Neural cell (in vitro differentiated cells): ENCODE results near the gene KRT73. TPM values are rescaled to one million over a fixed set of nuclear protein-coding genes. Genes with fewer than 3 reads are reported as not detected.

ENCODE experiments used
- H2AFZ ChIP-seq: fragments of 200-600, 300-800 bp; sonication (generic), shearing (Covaris generic); 2 replicates; pipeline ENCODE4 v1.6.0; 2014; ENCODE audit warnings: low read depth, mild to moderate bottlenecking, antibody characterized with exemption, low read length, moderate library complexity
- H3F3A ChIP-seq: fragments of 200-600 bp; shearing (Covaris generic); 2 replicates; pipeline ENCODE4 v1.6.1; 2016; ENCODE audit warnings: mild to moderate bottlenecking, moderate library complexity, mixed read lengths, antibody characterized with exemption, low read length; ENCODE audit not compliant: insufficient read depth, poor library complexity, severe bottlenecking
- H3K27ac ChIP-seq: fragments of 200-600, 300-800 bp; sonication (generic), shearing (Covaris generic); 2 replicates; pipeline ENCODE4 v1.5.1; 2014; ENCODE audit warnings: mild to moderate bottlenecking, low read length, moderate library complexity
- H3K27me3 ChIP-seq: fragments of 300-800, 200-600 bp; sonication (generic), shearing (Covaris generic); 2 replicates; pipeline ENCODE4 v1.6.0; 2014; ENCODE audit warnings: mild to moderate bottlenecking, low read depth, low read length, moderate library complexity; ENCODE audit not compliant: insufficient read depth
- H3K36me3 ChIP-seq: fragments of 300-800, 200-600 bp; sonication (generic), shearing (Covaris generic); 2 replicates; pipeline ENCODE4 v1.5.1; 2014; ENCODE audit warnings: mild to moderate bottlenecking, antibody characterized with exemption, low read length, moderate library complexity; ENCODE audit not compliant: insufficient read depth
- H3K4me2 ChIP-seq: fragments of 300-800, 200-600 bp; sonication (generic), shearing (Covaris generic); 2 replicates; pipeline ENCODE4 v1.6.0; 2014; ENCODE audit warnings: mild to moderate bottlenecking, low read length
- H3K4me3 ChIP-seq: fragments of 300-800, 200-600 bp; sonication (generic), shearing (Covaris generic); 2 replicates; pipeline ENCODE4 v1.5.1; 2014; ENCODE audit warnings: mild to moderate bottlenecking, low read length, moderate library complexity
- H3K79me2 ChIP-seq: fragments of 200-600 bp; shearing (Covaris generic); replicated peaks from 2 replicates; pipeline ENCODE4 v1.6.0; 2014; ENCODE audit warnings: mild to moderate bottlenecking, low read length, moderate library complexity; ENCODE audit not compliant: insufficient read depth
- H3K9ac ChIP-seq: fragments of 300-800, 200-600 bp; sonication (generic), shearing (Covaris generic); 2 replicates; pipeline ENCODE4 v1.6.1; 2016; ENCODE audit warnings: mild to moderate bottlenecking, low read length, mixed read lengths
- H3K9me2 ChIP-seq: fragments of 200-600 bp; shearing (Covaris generic); 2 replicates; pipeline ENCODE4 v1.6.1; 2016; ENCODE audit warnings: mild to moderate bottlenecking, low read length, mixed read lengths; ENCODE audit not compliant: insufficient read depth
- H3K9me3 ChIP-seq: fragments of 200-600, 300-800 bp; sonication (generic), shearing (Covaris generic); 2 replicates; pipeline ENCODE4 v1.6.1; 2016; ENCODE audit warnings: mild to moderate bottlenecking, mixed run types, low read length, moderate library complexity, mixed read lengths
- H4K20me1 ChIP-seq: fragments of 200-600 bp; shearing (Covaris generic); 2 replicates; pipeline ENCODE4 v1.6.1; 2016; ENCODE audit warnings: mild to moderate bottlenecking, mixed run types; ENCODE audit not compliant: insufficient read depth
- CTCF ChIP-seq: fragments of 450-650 bp; IDR thresholded peaks from 2 replicates; pipeline ENCODE4 v1.5.1; 2014; ENCODE audit warnings: antibody characterized with exemption, mild to moderate bottlenecking, moderate library complexity; ENCODE audit not compliant: poor library complexity, severe bottlenecking
- EP300 ChIP-seq: fragments of 450-650 bp; conservative IDR thresholded peaks from 2 replicates; pipeline ENCODE4 v1.6.1; 2014; ENCODE audit warnings: antibody characterized with exemption, mild to moderate bottlenecking, moderate library complexity; ENCODE audit not compliant: poor library complexity, severe bottlenecking
- EZH2 ChIP-seq: fragments of 200-600, 300-800 bp; shearing (Covaris generic), sonication (generic); IDR thresholded peaks from 2 replicates; pipeline ENCODE4 v1.6.1; 2014; ENCODE audit warnings: antibody characterized with exemption, low read length, borderline replicate concordance, mild to moderate bottlenecking; ENCODE audit not compliant: insufficient read depth, poor library complexity, severe bottlenecking
- MXI1 ChIP-seq: fragments of 450-650 bp; conservative IDR thresholded peaks from 2 replicates; pipeline ENCODE4 v1.6.1; 2014; ENCODE audit warnings: antibody characterized with exemption, mild to moderate bottlenecking; ENCODE audit not compliant: poor library complexity, severe bottlenecking
- POLR2AphosphoS5 ChIP-seq: IDR thresholded peaks from 2 replicates; pipeline ENCODE4 v1.6.1; 2012
- RAD21 ChIP-seq: fragments of 450-650 bp; conservative IDR thresholded peaks from 2 replicates; pipeline ENCODE4 v1.6.1; 2014; ENCODE audit warnings: antibody characterized with exemption, mild to moderate bottlenecking, moderate library complexity
- SMC3 ChIP-seq: fragments of 450-650 bp; conservative IDR thresholded peaks from 2 replicates; pipeline ENCODE4 v1.6.1; 2014; ENCODE audit warnings: antibody characterized with exemption, mild to moderate bottlenecking, moderate library complexity; ENCODE audit not compliant: poor library complexity
- TAF1 ChIP-seq: IDR thresholded peaks from 2 replicates; pipeline ENCODE4 v1.6.1; 2012; ENCODE audit warnings: low read depth
- polyA plus RNA-seq: library from polyadenylated mRNA; depleted of rRNA; stranded (reverse); fragments of >200 nt; gene quantifications from 2 replicates; pipeline ENCODE4 v1.2.3, GENCODE V29; 2014
- TF ChIP-seq, protein P1 (sequence below): IDR thresholded peaks from 2 replicates; pipeline ENCODE4 v1.6.1; 2012; ENCODE audit warnings: borderline replicate concordance

Gene KRT73
- polyA plus RNA-seq, 1 donor from 2014 or later, result not detected

- no peaks in the 10 kb centered on the region for H4K20me1 ChIP-seq
- TF ChIP-seq SMC3, result no peak
- TF ChIP-seq CTCF, result no peak
- no peak for TF ChIP-seq POLR2AphosphoS5
- no peak for TF ChIP-seq EZH2
- no peak for TF ChIP-seq TAF1
- no peak for TF ChIP-seq EP300
- TF ChIP-seq, protein P1, sequence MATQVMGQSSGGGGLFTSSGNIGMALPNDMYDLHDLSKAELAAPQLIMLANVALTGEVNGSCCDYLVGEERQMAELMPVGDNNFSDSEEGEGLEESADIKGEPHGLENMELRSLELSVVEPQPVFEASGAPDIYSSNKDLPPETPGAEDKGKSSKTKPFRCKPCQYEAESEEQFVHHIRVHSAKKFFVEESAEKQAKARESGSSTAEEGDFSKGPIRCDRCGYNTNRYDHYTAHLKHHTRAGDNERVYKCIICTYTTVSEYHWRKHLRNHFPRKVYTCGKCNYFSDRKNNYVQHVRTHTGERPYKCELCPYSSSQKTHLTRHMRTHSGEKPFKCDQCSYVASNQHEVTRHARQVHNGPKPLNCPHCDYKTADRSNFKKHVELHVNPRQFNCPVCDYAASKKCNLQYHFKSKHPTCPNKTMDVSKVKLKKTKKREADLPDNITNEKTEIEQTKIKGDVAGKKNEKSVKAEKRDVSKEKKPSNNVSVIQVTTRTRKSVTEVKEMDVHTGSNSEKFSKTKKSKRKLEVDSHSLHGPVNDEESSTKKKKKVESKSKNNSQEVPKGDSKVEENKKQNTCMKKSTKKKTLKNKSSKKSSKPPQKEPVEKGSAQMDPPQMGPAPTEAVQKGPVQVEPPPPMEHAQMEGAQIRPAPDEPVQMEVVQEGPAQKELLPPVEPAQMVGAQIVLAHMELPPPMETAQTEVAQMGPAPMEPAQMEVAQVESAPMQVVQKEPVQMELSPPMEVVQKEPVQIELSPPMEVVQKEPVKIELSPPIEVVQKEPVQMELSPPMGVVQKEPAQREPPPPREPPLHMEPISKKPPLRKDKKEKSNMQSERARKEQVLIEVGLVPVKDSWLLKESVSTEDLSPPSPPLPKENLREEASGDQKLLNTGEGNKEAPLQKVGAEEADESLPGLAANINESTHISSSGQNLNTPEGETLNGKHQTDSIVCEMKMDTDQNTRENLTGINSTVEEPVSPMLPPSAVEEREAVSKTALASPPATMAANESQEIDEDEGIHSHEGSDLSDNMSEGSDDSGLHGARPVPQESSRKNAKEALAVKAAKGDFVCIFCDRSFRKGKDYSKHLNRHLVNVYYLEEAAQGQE, result no peak
- TF ChIP-seq MXI1, result no peak
- no peak for TF ChIP-seq RAD21
These were observed 13.5 kb upstream of the KRT73 start for GRCh38 chr12:52631676-52632459.

GRCh38 chr12:52631264-52631663 lies 12.9 kb upstream of the KRT73 start:
- Histone ChIP-seq H3K9ac (no peak overlapping the region), H3K79me2 (no peaks in the 10 kb centered on the region), H3K27me3 (no peaks in the 10 kb centered on the region), H4K20me1 (no peaks in the 10 kb centered on the region), H3K4me2 (no peak overlapping the region), H3K36me3 (no peaks in the 10 kb centered on the region), H3K4me3 (no peak overlapping the region), H3K9me2 (no peaks in the 10 kb centered on the region), H3K9me3 (no peaks in the 10 kb centered on the region), H3K27ac (no peak overlapping the region), H3F3A (no peaks in the 10 kb centered on the region), H2AFZ (no peak overlapping the region)
- TF ChIP-seq RAD21 (no peak), CTCF (no peak), EP300 (no peak), EZH2 (no peak), POLR2AphosphoS5 (no peak), TAF1 (no peak), MXI1 (no peak)
- TF ChIP-seq, protein P1, result no peak

More at GRCh38 chr12:52631676-52632459, 13.5 kb upstream of the KRT73 start:
- Histone ChIP-seq H3K9me3 (no peaks in the 10 kb centered on the region), H3K36me3 (no peaks in the 10 kb centered on the region), H3K27ac (no peak overlapping the region), H3K4me2 (no peak overlapping the region), H3K9ac (no peak overlapping the region), H3K27me3 (no peaks in the 10 kb centered on the region), H3F3A (no peaks in the 10 kb centered on the region), H2AFZ (no peak overlapping the region), H3K4me3 (no peak overlapping the region), H3K9me2 (no peaks in the 10 kb centered on the region), H3K79me2 (no peaks in the 10 kb centered on the region)
